Measurements from ENCODE around the gene TTLL10. TPM values are rescaled to one million over a fixed set of nuclear protein-coding genes. Genes with fewer than 3 reads are reported as not detected.

Gene TTLL10
- total and polyA plus RNA-seq, 2 experiments from 2014 or later: not detected

GRCh38 chr1:1144122-1144842 lies 29.4 kb upstream of the TTLL10 start:
- TF ChIP-seq EZH2 (IDR thresholded peaks at IDR 0.05; ENCODE audit: insufficient read depth, poor library complexity, severe bottlenecking) (no peak), EZH2phosphoT487 (IDR thresholded peaks at IDR 0.05; ENCODE audit: insufficient read depth, low read depth) (no peak)
- H3K27ac ChIP-seq: no peak overlapping the region
- no peaks in the 10 kb centered on the region for H3F3A ChIP-seq (ENCODE audit: insufficient read depth)
- H3K4me2 ChIP-seq (ENCODE audit: unreplicated experiment): no peak overlapping the region
- in situ Hi-C loops (cut with MboI): no loop called here
- H3K36me3 ChIP-seq (ENCODE audit: low read depth): no peaks in the 10 kb centered on the region
- no peak for DNase-seq
- H3K9ac ChIP-seq: no peak overlapping the region
- no peaks in the 10 kb centered on the region for H3K27me3 ChIP-seq (replicated peaks; ENCODE audit: insufficient read depth)
- no peak overlapping the region for H2AFZ ChIP-seq
- 41 to 44% methylated on average over 23 to 42 of the region's 42 CpGs for WGBS, 2 experiments (ENCODE audit: low coverage in 1 of 2, low lambda C conversion rate in 2 of 2, missing lambda C conversion rate in 2 of 2)
- no peak overlapping the region for H3K4me3 ChIP-seq
- H3K9me3 ChIP-seq (ENCODE audit: low read depth): no peaks in the 10 kb centered on the region
- H3K79me2 ChIP-seq (ENCODE audit: insufficient read depth): no peaks in the 10 kb centered on the region
- no peaks in the 10 kb centered on the region for H4K20me1 ChIP-seq (ENCODE audit: insufficient read depth)
- no peaks in the 10 kb centered on the region for H3K4me1 ChIP-seq (ENCODE audit: insufficient read depth)
- no peaks in the 10 kb centered on the region for H3K9me2 ChIP-seq (ENCODE audit: insufficient read depth)

GRCh38 chr1:1144843-1145546 lies 28.7 kb upstream of the TTLL10 start:
- Histone ChIP-seq H3K27ac (no peak overlapping the region), H3K9me2 (ENCODE audit: insufficient read depth) (no peaks in the 10 kb centered on the region), H3K4me3 (no peak overlapping the region), H3K36me3 (ENCODE audit: low read depth) (no peaks in the 10 kb centered on the region), H4K20me1 (ENCODE audit: insufficient read depth) (no peaks in the 10 kb centered on the region), H3F3A (ENCODE audit: insufficient read depth) (no peaks in the 10 kb centered on the region), H2AFZ (no peak overlapping the region), H3K79me2 (ENCODE audit: insufficient read depth) (no peaks in the 10 kb centered on the region), H3K4me1 (ENCODE audit: insufficient read depth) (no peaks in the 10 kb centered on the region), H3K27me3 (replicated peaks; ENCODE audit: insufficient read depth) (no peaks in the 10 kb centered on the region), H3K9ac (no peak overlapping the region), H3K4me2 (ENCODE audit: unreplicated experiment) (no peak overlapping the region), H3K9me3 (ENCODE audit: low read depth) (no peaks in the 10 kb centered on the region)
- no peak for DNase-seq
- in situ Hi-C loops (cut with MboI): no loop called here
- TF ChIP-seq EZH2phosphoT487 (IDR thresholded peaks at IDR 0.05; ENCODE audit: insufficient read depth, low read depth) (no peak), EZH2 (IDR thresholded peaks at IDR 0.05; ENCODE audit: insufficient read depth, poor library complexity, severe bottlenecking) (no peak)
- 58 to 63% methylated on average over 10 to 31 of the region's 32 CpGs for WGBS, 2 experiments (ENCODE audit: low coverage in 1 of 2, low lambda C conversion rate in 2 of 2, missing lambda C conversion rate in 2 of 2)

- H3K79me2 ChIP-seq (ENCODE audit: insufficient read depth): no peaks in the 10 kb centered on the region
- H3K36me3 ChIP-seq (ENCODE audit: low read depth): no peaks in the 10 kb centered on the region
- H3K9me3 ChIP-seq (ENCODE audit: low read depth): no peaks in the 10 kb centered on the region
- no peak overlapping the region for H3K4me2 ChIP-seq (ENCODE audit: unreplicated experiment)
- H3K27me3 ChIP-seq (replicated peaks; ENCODE audit: insufficient read depth): no peaks in the 10 kb centered on the region
- TF ChIP-seq EZH2 (IDR thresholded peaks at IDR 0.05; ENCODE audit: insufficient read depth, poor library complexity, severe bottlenecking) (no peak), EZH2phosphoT487 (IDR thresholded peaks at IDR 0.05; ENCODE audit: insufficient read depth, low read depth) (no peak)
- 75% methylated on average over 8 to 9 of the region's 9 CpGs for WGBS, 2 experiments (ENCODE audit: low coverage in 1 of 2, low lambda C conversion rate in 2 of 2, missing lambda C conversion rate in 2 of 2)
- H3K9me2 ChIP-seq (ENCODE audit: insufficient read depth): no peaks in the 10 kb centered on the region
- in situ Hi-C loops (cut with MboI): no loop called here
- DNase-seq: no peak
- no peaks in the 10 kb centered on the region for H3F3A ChIP-seq (ENCODE audit: insufficient read depth)
- no peaks in the 10 kb centered on the region for H3K4me1 ChIP-seq (ENCODE audit: insufficient read depth)
- no peaks in the 10 kb centered on the region for H4K20me1 ChIP-seq (ENCODE audit: insufficient read depth)
- H3K9ac ChIP-seq: no peak overlapping the region
- H3K4me3 ChIP-seq: no peak overlapping the region
- no peak overlapping the region for H3K27ac ChIP-seq
- no peak overlapping the region for H2AFZ ChIP-seq
These were observed 28.1 kb upstream of the TTLL10 start for GRCh38 chr1:1145547-1145914.

- Histone ChIP-seq H3K36me3 (ENCODE audit: low read depth) (no peaks in the 10 kb centered on the region), H3K9me2 (ENCODE audit: insufficient read depth) (no peaks in the 10 kb centered on the region)
- WGBS, 2 experiments (ENCODE audit: low coverage in 1 of 2, low lambda C conversion rate in 2 of 2, missing lambda C conversion rate in 2 of 2): 64 to 69% methylated on average over 13 to 14 of the region's 14 CpGs
These were observed 27.7 kb upstream of the TTLL10 start for GRCh38 chr1:1146026-1146425.

More at GRCh38 chr1:1146026-1146425, 27.7 kb upstream of the TTLL10 start:
- Histone ChIP-seq H3K79me2 (ENCODE audit: insufficient read depth) (no peaks in the 10 kb centered on the region), H3K9ac (no peak overlapping the region), H3K4me2 (ENCODE audit: unreplicated experiment) (no peak overlapping the region), H3K27me3 (replicated peaks; ENCODE audit: insufficient read depth) (no peaks in the 10 kb centered on the region), H4K20me1 (ENCODE audit: insufficient read depth) (no peaks in the 10 kb centered on the region), H3K27ac (no peak overlapping the region), H3K9me3 (ENCODE audit: low read depth) (no peaks in the 10 kb centered on the region), H3K4me1 (ENCODE audit: insufficient read depth) (no peaks in the 10 kb centered on the region), H2AFZ (no peak overlapping the region), H3F3A (ENCODE audit: insufficient read depth) (no peaks in the 10 kb centered on the region), H3K4me3 (no peak overlapping the region)
- no peak for DNase-seq
- TF ChIP-seq EZH2 (IDR thresholded peaks at IDR 0.05; ENCODE audit: insufficient read depth, poor library complexity, severe bottlenecking) (no peak), EZH2phosphoT487 (IDR thresholded peaks at IDR 0.05; ENCODE audit: insufficient read depth, low read depth) (no peak)
- in situ Hi-C loops (cut with MboI): no loop called here

Data from GM23248 (cell line).